H9 (cell line): Measurements from ENCODE around the gene KLKB1. TPM values are rescaled to one million over a fixed set of nuclear protein-coding genes. Genes with fewer than 3 reads are reported as not detected.

Source experiments
- DNase-seq: peaks from one replicate; pipeline ENCODE4 v3.0.0-alpha.2; 2017
- H2AFZ ChIP-seq: one replicate; pipeline ENCODE4 v1.6.1; 2013; ENCODE audit warnings: mild to moderate bottlenecking, low read length, control low read depth, moderate library complexity
- H2AK5ac ChIP-seq: 2 replicates; pipeline ENCODE4 v1.6.1; 2013; ENCODE audit warnings: low read length, control low read depth, mixed read lengths; ENCODE audit not compliant: insufficient read length
- H2BK120ac ChIP-seq: one replicate; pipeline ENCODE4 v1.6.1; 2013; ENCODE audit warnings: low read depth, mild to moderate bottlenecking, low read length, control low read depth, inconsistent platforms; ENCODE audit not compliant: poor library complexity, severe bottlenecking
- H2BK12ac ChIP-seq: 2 replicates; pipeline ENCODE4 v1.6.1; 2013; ENCODE audit warnings: low read length, control low read depth, mixed read lengths, low read depth; ENCODE audit not compliant: insufficient read length
- H2BK15ac ChIP-seq: 2 replicates; pipeline ENCODE4 v1.6.1; 2013; ENCODE audit warnings: low read depth, low read length, control low read depth
- H2BK20ac ChIP-seq: one replicate; pipeline ENCODE4 v1.6.1; 2013; ENCODE audit warnings: low read depth, mild to moderate bottlenecking, low read length, control low read depth, inconsistent platforms; ENCODE audit not compliant: poor library complexity, severe bottlenecking
- H2BK5ac ChIP-seq: 2 replicates; pipeline ENCODE4 v1.6.1; 2013; ENCODE audit warnings: low read length, control low read depth, mixed read lengths; ENCODE audit not compliant: insufficient read length
- H3K14ac ChIP-seq: 2 replicates; pipeline ENCODE4 v1.6.1; 2013; ENCODE audit warnings: low read length, control low read depth; ENCODE audit not compliant: insufficient read depth
- H3K18ac ChIP-seq: 2 replicates; pipeline ENCODE4 v1.6.1; 2013; ENCODE audit warnings: low read depth, mild to moderate bottlenecking, mixed read lengths, low read length, control low read depth; ENCODE audit not compliant: insufficient read length
- H3K23ac ChIP-seq: 2 replicates; pipeline ENCODE4 v1.6.1; 2013; ENCODE audit warnings: low read length, control low read depth, mixed read lengths, low read depth; ENCODE audit not compliant: insufficient read length
- H3K23me2 ChIP-seq: 2 replicates; pipeline ENCODE4 v1.6.1; 2013; ENCODE audit warnings: low read depth, mild to moderate bottlenecking, mixed read lengths, low read length, control low read depth; ENCODE audit not compliant: insufficient read length, poor library complexity, severe bottlenecking
- H3K27ac ChIP-seq: 2 replicates; pipeline ENCODE4 v1.5.1; 2013; ENCODE audit warnings: low read length, control low read depth, mixed read lengths, low read depth; ENCODE audit not compliant: insufficient read length
- H3K27me3 ChIP-seq: 2 replicates; pipeline ENCODE4 v1.6.1; 2013; ENCODE audit warnings: low read length, control low read depth, inconsistent platforms; ENCODE audit not compliant: insufficient read depth
- H3K4ac ChIP-seq: 2 replicates; pipeline ENCODE4 v1.6.1; 2013; ENCODE audit warnings: low read depth, mild to moderate bottlenecking, control low read depth, inconsistent platforms, low read length, moderate library complexity
- H3K4me1 ChIP-seq: 2 replicates; pipeline ENCODE4 v1.6.1; 2013; ENCODE audit warnings: low read length, control low read depth, inconsistent platforms; ENCODE audit not compliant: insufficient read depth
- H3K4me2 ChIP-seq: 2 replicates; pipeline ENCODE4 v1.6.1; 2013; ENCODE audit warnings: low read length, control low read depth, mixed read lengths; ENCODE audit not compliant: insufficient read length, insufficient read depth
- H3K56ac ChIP-seq: 2 replicates; pipeline ENCODE4 v1.6.1; 2013; ENCODE audit warnings: low read depth, mild to moderate bottlenecking, mixed read lengths, low read length, control low read depth; ENCODE audit not compliant: insufficient read length
- H3K79me1 ChIP-seq: 2 replicates; pipeline ENCODE4 v1.6.1; 2013; ENCODE audit warnings: low read depth, mild to moderate bottlenecking, moderate library complexity, low read length, control low read depth, inconsistent platforms; ENCODE audit not compliant: insufficient read depth, poor library complexity, severe bottlenecking
- H3K79me2 ChIP-seq: 2 replicates; pipeline ENCODE4 v1.6.1; 2013; ENCODE audit warnings: low read length, control low read depth, inconsistent platforms; ENCODE audit not compliant: insufficient read depth
- H3K9ac ChIP-seq: 2 replicates; pipeline ENCODE4 v1.6.1; 2013; ENCODE audit warnings: low read length, control low read depth, mixed read lengths; ENCODE audit not compliant: insufficient read length; ENCODE audit errors: extremely low read depth
- H3K9me3 ChIP-seq: one replicate; pipeline ENCODE4 v1.6.1; 2013; ENCODE audit warnings: low read depth, low read length, inconsistent platforms; ENCODE audit not compliant: control insufficient read depth
- H3T11ph ChIP-seq: one replicate; pipeline ENCODE4 v1.6.1; 2013; ENCODE audit warnings: mild to moderate bottlenecking, low read length, control low read depth, inconsistent platforms
- H4K20me1 ChIP-seq: one replicate; pipeline ENCODE4 v1.6.1; 2013; ENCODE audit not compliant: control insufficient read depth, insufficient read length, insufficient read depth
- H4K5ac ChIP-seq: 2 replicates; pipeline ENCODE4 v1.6.1; 2013; ENCODE audit warnings: low read depth, mild to moderate bottlenecking, mixed read lengths, low read length, control low read depth; ENCODE audit not compliant: insufficient read length
- H4K8ac ChIP-seq: replicated peaks from 2 replicates; pipeline ENCODE4 v1.6.1; 2013; ENCODE audit warnings: low read length, control low read depth, mixed read lengths, low read depth; ENCODE audit not compliant: insufficient read length
- H4K91ac ChIP-seq: 2 replicates; pipeline ENCODE4 v1.6.1; 2013; ENCODE audit warnings: low read depth, mild to moderate bottlenecking, moderate library complexity, mixed read lengths, low read length, control low read depth; ENCODE audit not compliant: insufficient read length
- H3K27ac Mint-ChIP-seq, 3 experiments: 2 replicates in 2 of 3; 3 replicates in 1 of 3; pipeline ENCODE4 v1.8.0; 2020 to 2021; ENCODE audit warnings: mixed read lengths in 3 of 3, mild to moderate bottlenecking in 1 of 3, moderate library complexity in 1 of 3
- H3K27me3 Mint-ChIP-seq: 2 replicates; pipeline ENCODE4 v1.8.0; 2021; ENCODE audit warnings: low read depth, mild to moderate bottlenecking, moderate library complexity, mixed read lengths
- H3K36me3 Mint-ChIP-seq, 3 experiments: 2 replicates in 2 of 3; 3 replicates in 1 of 3; pipeline ENCODE4 v1.8.0; 2020 to 2021; ENCODE audit warnings: low read depth in 3 of 3, mixed read lengths in 3 of 3; ENCODE audit not compliant: insufficient read depth in 1 of 3
- H3K4me1 Mint-ChIP-seq, 2 experiments: 2 replicates each; pipeline ENCODE4 v1.8.0; 2020; ENCODE audit warnings: mixed read lengths in 2 of 2
- H3K4me3 Mint-ChIP-seq, 2 experiments: 2 replicates in 1 of 2; 3 replicates in 1 of 2; pipeline ENCODE4 v1.8.0; 2020 to 2021; ENCODE audit warnings: mild to moderate bottlenecking in 2 of 2, mixed read lengths in 2 of 2, moderate library complexity in 1 of 2
- H3K9me3 Mint-ChIP-seq, 2 experiments: 2 replicates in 1 of 2; 3 replicates in 1 of 2; pipeline ENCODE4 v1.8.0; 2020; ENCODE audit warnings: mild to moderate bottlenecking in 2 of 2, mixed read lengths in 2 of 2, moderate library complexity in 1 of 2
- WGBS: extraction: QIAGEN DNeasy Blood & Tissue Kit; methylation state at CpG from one replicate; pipeline ENCODE4 v1.1.7; 2013; ENCODE audit warnings: missing lambda C conversion rate, low lambda C conversion rate, mixed read lengths; ENCODE audit not compliant: insufficient read length; ENCODE audit errors: extremely low coverage; 5-methylcytosine and 5-hydroxymethylcytosine counted together
- total RNA-seq: library from RNA; stranded (reverse); gene quantifications from 2 replicates; pipeline ENCODE4 v1.2.1, GENCODE V29; 2021
- TF ChIP-seq, protein P1 (sequence below): fragments of 200-600 bp; sonication (generic); conservative IDR thresholded peaks from 3 replicates; pipeline ENCODE4 v1.8.0; 2021; ENCODE audit warnings: antibody characterized with exemption, mild to moderate bottlenecking

The KLKB1 gene
- total RNA-seq, 1 experiment from 2014 or later, result 21.8 TPM

DNA sequence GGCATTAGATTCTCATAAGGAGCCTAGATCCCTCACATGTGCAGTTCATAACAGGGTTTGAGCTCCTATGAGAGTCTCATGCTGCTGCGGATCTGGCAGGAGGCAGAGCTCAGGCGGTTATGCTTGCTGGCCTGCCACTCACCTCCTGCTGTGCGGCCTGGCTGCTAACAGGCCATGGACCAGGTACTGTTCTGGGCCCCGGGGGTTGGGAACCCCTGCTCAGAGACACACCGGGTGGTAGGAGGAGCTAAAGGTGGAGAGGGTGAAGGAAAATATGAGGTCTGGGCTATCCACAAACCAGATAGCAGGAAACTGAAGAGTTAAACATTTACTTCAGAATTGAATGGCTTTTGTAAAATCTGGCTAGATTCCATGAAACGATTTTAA lies 32.8 kb downstream of the KLKB1 start:
- no peak overlapping the region for H2BK12ac ChIP-seq
- H3K56ac ChIP-seq, result no peak overlapping the region
- H3K9ac ChIP-seq, result no peak overlapping the region
- peak overlapping the region in 1 of 2 experiments; percentile 53; a peak in 1 of 5 replicates for H3K4me3 Mint-ChIP-seq
- H4K20me1 ChIP-seq, result no peaks in the 10 kb centered on the region
- H3K9me3 Mint-ChIP-seq, result peaks cover 7 to 11% of the 10 kb centered on the region in 2 experiments; a peak in 3 of 5 replicates
- H2BK15ac ChIP-seq, result no peak overlapping the region
- no peak overlapping the region for H3K23ac ChIP-seq
- H3K27ac ChIP-seq, result no peak overlapping the region
- H3T11ph ChIP-seq, result no peak overlapping the region
- no peaks in the 10 kb centered on the region for H3K23me2 ChIP-seq
- H2BK120ac ChIP-seq, result no peak overlapping the region
- H3K9me3 ChIP-seq, result no peaks in the 10 kb centered on the region
- no peak overlapping the region for H3K4ac ChIP-seq
- H4K8ac ChIP-seq, result no peak overlapping the region
- no peak overlapping the region for H2AK5ac ChIP-seq
- TF ChIP-seq, protein P1, sequence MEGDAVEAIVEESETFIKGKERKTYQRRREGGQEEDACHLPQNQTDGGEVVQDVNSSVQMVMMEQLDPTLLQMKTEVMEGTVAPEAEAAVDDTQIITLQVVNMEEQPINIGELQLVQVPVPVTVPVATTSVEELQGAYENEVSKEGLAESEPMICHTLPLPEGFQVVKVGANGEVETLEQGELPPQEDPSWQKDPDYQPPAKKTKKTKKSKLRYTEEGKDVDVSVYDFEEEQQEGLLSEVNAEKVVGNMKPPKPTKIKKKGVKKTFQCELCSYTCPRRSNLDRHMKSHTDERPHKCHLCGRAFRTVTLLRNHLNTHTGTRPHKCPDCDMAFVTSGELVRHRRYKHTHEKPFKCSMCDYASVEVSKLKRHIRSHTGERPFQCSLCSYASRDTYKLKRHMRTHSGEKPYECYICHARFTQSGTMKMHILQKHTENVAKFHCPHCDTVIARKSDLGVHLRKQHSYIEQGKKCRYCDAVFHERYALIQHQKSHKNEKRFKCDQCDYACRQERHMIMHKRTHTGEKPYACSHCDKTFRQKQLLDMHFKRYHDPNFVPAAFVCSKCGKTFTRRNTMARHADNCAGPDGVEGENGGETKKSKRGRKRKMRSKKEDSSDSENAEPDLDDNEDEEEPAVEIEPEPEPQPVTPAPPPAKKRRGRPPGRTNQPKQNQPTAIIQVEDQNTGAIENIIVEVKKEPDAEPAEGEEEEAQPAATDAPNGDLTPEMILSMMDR, result no peak
- WGBS, result no CpG with 5 or more reads among the region's 6 CpGs
- no peak overlapping the region for H3K14ac ChIP-seq
- H3K18ac ChIP-seq, result no peak overlapping the region
- H3K27me3 Mint-ChIP-seq, result no peaks in the 10 kb centered on the region
- no peak overlapping the region for H3K4me2 ChIP-seq
- H3K4me1 Mint-ChIP-seq, result peaks cover 17 to 31% of the 10 kb centered on the region in 2 experiments
- no peak overlapping the region for H4K5ac ChIP-seq
- no peak overlapping the region for H2BK20ac ChIP-seq
- H3K27ac Mint-ChIP-seq, result 0 out of 7 replicates have a peak overlapping the region, but pooled peaks of 2 of the 3 experiments have one; percentile 44 to 70
- H3K79me2 ChIP-seq, result no peaks in the 10 kb centered on the region
- H4K91ac ChIP-seq, result no peak overlapping the region
- DNase-seq, result no peak
- no peaks in the 10 kb centered on the region for H3K27me3 ChIP-seq
- no peak overlapping the region for H2BK5ac ChIP-seq
- H3K79me1 ChIP-seq, result no peaks in the 10 kb centered on the region
- peaks cover 12% of the 10 kb centered on the region; the same call in 1 of the 2 replicates for H3K4me1 ChIP-seq
- H3K36me3 Mint-ChIP-seq, result peaks cover 20 to 38% (median 31%) of the 10 kb centered on the region in 3 experiments
- no peak overlapping the region for H2AFZ ChIP-seq
